HG02642 (cell line): Measurements from ENCODE around the gene INTS11.

Experiments used
- ATAC-seq: cut with Tn5 transposase; IDR thresholded peaks from one replicate; pipeline ENCODE4 v1.9.1; 2021; ENCODE audit warnings: mild to moderate bottlenecking; ENCODE audit not compliant: unreplicated experiment, poor library complexity

The INTS11 gene

GRCh38 chr1:1304331-1305299 is 19.8 kb downstream of the INTS11 start:
- no peak for ATAC-seq

- ATAC-seq: no peak
These were observed 20.7 kb downstream of the INTS11 start for GRCh38 chr1:1303736-1304135.

DNA sequence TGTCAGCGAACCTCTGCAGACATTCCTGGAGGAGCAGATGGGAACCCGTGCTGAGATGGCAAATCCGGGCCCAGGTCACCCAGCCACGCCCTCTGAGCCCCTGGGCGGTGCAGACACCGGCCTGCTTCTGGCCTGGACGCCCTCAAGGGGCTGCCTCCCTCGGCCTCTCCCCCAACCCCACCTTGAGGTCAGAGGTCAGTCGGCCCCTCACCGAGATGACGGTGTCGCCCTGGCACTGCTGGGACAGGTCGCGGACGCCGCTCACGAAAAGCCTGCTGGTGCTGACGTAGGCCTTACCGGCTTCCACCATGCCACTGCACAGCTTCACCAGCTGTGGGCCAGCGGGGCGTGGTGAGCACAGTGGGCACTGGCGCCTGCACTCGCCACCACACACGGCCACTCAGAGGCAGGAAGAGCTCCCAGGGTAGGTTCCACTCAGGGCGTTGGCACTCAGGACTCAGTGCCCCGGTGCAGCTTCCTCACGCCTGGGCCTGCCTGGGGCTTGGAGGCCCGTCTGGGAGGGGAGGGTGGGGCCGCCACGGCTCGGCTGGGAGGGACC is 21.4 kb downstream of the INTS11 start:
- ATAC-seq: no peak

- no peak for ATAC-seq
These were observed 22.4 kb downstream of the INTS11 start for GRCh38 chr1:1302006-1302430.

DNA sequence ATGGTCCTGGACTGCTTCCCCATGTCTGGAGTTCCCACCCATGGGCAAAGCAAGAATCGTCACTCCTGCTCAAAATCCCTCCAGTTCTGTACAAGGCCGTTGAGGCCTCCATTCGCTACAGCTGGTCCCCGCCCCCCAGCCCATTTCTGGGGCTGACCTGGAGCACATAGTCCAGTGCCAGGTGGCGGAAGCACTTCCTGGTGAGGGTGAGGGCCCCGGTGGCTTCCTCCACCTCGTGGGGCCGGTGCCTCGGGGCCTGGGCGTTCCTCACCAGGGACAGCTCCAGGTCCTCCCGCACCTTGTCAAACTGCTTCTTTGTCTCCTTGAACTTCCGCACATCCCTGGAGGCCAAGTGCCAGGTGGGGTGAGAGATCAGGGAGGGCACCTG is 24.1 kb downstream of the INTS11 start:
- ATAC-seq: no peak

- no peak for ATAC-seq
These were observed 24.6 kb downstream of the INTS11 start for GRCh38 chr1:1299686-1300351.

GRCh38 chr1:1298861-1299685 is 25.4 kb downstream of the INTS11 start:
- no peak for ATAC-seq

- ATAC-seq: no peak
These were observed 26.5 kb downstream of the INTS11 start for GRCh38 chr1:1297802-1298424.

DNA sequence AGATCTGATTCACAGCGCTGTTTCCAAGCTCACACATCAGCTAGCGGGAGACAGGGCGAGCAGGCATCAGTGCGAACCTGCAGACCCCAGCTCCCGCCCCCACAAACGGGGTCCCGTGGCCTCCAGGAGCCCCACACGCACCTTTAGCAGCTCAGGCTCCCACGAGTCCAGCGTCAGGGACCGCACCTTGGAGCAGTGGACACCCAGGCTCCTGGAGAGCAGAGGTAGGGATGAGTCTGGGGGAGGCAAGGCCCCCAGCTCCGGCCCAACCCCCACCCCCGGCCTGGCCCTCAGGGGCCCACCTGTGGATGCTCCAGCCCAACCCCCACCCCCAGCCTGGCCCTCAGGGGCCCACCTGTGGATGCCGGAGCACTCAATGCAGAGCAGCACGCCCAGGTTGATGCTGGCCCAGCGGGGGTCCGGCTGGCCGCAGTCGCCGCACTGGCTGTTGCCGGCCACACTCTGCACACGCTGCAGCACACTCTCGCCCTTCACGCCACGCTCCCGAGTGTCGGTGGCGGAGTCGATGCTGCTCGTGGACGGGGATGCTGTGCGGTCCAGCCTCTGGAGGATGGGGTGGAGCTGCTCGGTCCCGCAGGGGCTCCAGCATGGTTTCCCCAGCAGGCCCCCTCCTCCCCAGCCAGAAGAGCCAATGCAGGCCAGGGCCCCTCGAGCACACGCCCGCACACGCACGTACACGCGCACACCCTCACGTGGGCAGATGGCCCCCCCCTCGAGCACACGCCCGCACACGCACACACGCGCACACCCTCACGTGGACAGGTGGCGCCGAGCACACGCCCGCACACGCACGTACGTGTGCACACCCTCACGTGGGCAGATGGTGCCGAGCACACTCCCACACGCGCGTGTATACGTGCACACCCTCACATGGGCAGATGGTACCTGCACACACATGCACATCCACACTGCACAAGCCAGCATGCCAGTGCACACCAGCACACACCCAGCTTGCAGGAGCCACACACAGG is 28.1 kb downstream of the INTS11 start:
- ATAC-seq: no peak

- no peak for ATAC-seq
These were observed 29.1 kb downstream of the INTS11 start for GRCh38 chr1:1295154-1295923.

GRCh38 chr1:1294250-1294890 is 30.1 kb downstream of the INTS11 start:
- no peak for ATAC-seq

- ATAC-seq: no peak
These were observed 30.9 kb downstream of the INTS11 start for GRCh38 chr1:1293263-1294249.

GRCh38 chr1:1292851-1293250 is 31.6 kb downstream of the INTS11 start:
- ATAC-seq: no peak

DNA sequence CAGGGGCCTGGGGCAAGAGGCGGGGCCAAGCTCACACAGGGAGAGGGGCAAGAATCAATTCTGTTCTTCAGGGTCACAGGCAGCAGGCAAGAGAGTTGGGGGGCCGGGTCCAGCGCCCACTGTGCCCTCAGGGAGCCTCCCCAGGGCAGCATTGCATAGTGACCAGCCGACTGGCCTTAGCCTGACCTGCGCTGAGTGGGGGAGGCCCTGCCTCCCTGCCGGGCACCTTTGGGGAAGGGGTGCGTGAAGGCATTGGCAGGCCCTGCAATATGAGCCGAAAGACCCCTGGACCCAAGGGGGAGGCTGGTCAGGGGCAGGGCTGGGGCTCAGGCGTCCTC is 32.0 kb downstream of the INTS11 start:
- no peak for ATAC-seq

DNA sequence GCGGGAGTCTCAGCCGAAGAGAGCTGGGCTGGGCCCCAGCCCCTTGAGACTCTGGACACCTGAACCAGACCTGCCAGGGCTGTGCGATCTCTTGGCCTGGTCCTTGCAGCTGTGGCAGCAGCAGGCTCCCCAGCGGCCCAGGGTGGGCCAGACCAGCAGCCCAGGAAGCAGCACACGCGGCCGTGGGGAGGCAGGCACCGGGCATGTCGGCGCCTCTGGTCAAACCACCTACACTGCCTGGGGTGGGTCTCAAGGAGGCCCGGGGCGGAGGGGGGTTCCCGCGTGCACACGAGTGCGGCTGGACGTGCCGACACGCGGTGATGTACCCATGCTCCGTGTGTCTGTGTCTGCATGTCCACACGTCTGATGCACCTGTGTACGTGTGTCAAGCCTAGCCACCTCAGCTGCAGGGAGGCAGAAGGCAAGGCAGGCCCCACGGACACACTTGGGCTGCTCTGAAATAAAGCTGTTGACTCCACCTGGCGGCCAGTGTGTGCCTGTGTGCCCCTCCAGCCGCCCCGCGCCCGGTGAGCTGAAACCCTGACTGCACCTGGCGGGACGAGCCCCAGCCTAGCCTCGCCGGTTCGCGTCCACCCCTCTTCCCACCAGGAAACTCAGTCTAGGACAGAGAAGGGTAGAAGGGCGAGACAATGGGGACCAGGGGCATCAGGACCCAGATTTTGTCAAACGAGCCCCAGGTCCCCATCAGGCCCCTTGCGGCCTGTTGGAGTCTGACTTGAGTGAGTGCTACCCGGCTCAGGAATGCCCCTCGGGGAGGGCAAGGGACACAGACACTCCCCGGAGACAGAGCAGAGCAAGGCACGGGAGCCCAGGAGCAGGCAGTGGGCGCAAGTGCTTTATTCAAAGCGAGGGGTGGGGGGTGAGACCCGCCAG is 32.7 kb downstream of the INTS11 start:
- ATAC-seq: no peak
